K562 (cell line): ENCODE data around the gene ATP2B1. TPM values are rescaled to one million over a fixed set of nuclear protein-coding genes. Genes with fewer than 3 reads are reported as not detected.
A peak's percentile ranks its signal among the peaks of the same experiment; 100 is the strongest.

ENCODE experiments used
- ATAC-seq: fragments of 200-7000 bp; cut with Tn5 transposase; 3 replicates; pipeline ENCODE4 v1.9.1; 2020; ENCODE audit warnings: moderate library complexity
- BruUV-seq: library from RNA; stranded (reverse); fragments of 400-500 nt; replicated peaks from 2 replicates; lab custom pipeline; 2021; lab: Mats Ljungman, UMichigan
- CTCF ChIA-PET: fragments of 300-600 bp; formaldehyde crosslinking; extraction: SDS; loops from one replicate; lab custom pipeline; 2021; ENCODE audit warnings: low intra/inter-chr PET ratio; lab: Yijun Ruan, JAX
- POLR2A ChIA-PET: fragments of 300-600, 350-650 bp; sonication (Branson Sonifier 250); formaldehyde crosslinking; extraction: SDS; loops from one replicate; lab custom pipeline; 2021; ENCODE audit warnings: antibody characterized with exemption, inconsistent platforms; lab: Yijun Ruan, JAX
- DNase-seq, 4 experiments: peaks; one replicate each; pipeline versions ENCODE4 v3.0.0 to v3.0.0-alpha.2; 2011 to 2018; ENCODE audit warnings: low spot score in 3 of 4, mixed read lengths in 3 of 4; ENCODE audit errors: extremely low read depth in 1 of 4
- FAIRE-seq: peaks from 2 replicates; lab custom pipeline; 2011; peaks lifted over from hg19 to GRCh38; lab: Jason Lieb, UNC
- H2AFZ ChIP-seq: 2 replicates; pipeline ENCODE4 v1.6.0; 2011; ENCODE audit warnings: low read depth, low read length, control low read depth, inconsistent platforms
- H3K27ac ChIP-seq: fragments of 200-600 bp; 3 replicates; pipeline ENCODE4 v1.8.0; 2011; ENCODE audit warnings: low read depth, mild to moderate bottlenecking, control low read depth, inconsistent platforms, low read length, moderate library complexity, mixed read lengths; ENCODE audit errors: extremely low read depth
- H3K27me3 ChIP-seq, 2 experiments: fragments of 300-600 bp in 1 of 2; 2 replicates in 1 of 2; 3 replicates in 1 of 2; pipeline versions ENCODE4 v1.6.0 to v1.8.0; 2011; ENCODE audit warnings: inconsistent platforms in 2 of 2, low read length in 2 of 2, mild to moderate bottlenecking in 1 of 2, mixed read lengths in 1 of 2, moderate library complexity in 1 of 2; ENCODE audit not compliant: control insufficient read depth in 2 of 2, insufficient read depth in 2 of 2
- H3K36me3 ChIP-seq: fragments of 300-600 bp; 3 replicates; pipeline ENCODE4 v1.8.0; 2011; ENCODE audit warnings: mild to moderate bottlenecking, low read length, inconsistent platforms; ENCODE audit not compliant: control insufficient read depth, insufficient read depth
- H3K4me1 ChIP-seq, 2 experiments: fragments of 200-600 bp in 1 of 2; replicated peaks in 1 of 2; 2 replicates in 1 of 2; 3 replicates in 1 of 2; pipeline versions ENCODE4 v1.5.1 to v1.8.0; 2011; ENCODE audit warnings: inconsistent platforms in 2 of 2, low read length in 2 of 2, mild to moderate bottlenecking in 1 of 2, mixed read lengths in 1 of 2, moderate library complexity in 1 of 2; ENCODE audit not compliant: control insufficient read depth in 2 of 2, insufficient read depth in 2 of 2
- H3K4me2 ChIP-seq: 2 replicates; pipeline ENCODE4 v1.6.1; 2011; ENCODE audit warnings: low read length, control low read depth, inconsistent platforms, mixed read lengths; ENCODE audit not compliant: insufficient read depth
- H3K4me3 ChIP-seq: fragments of 200-600 bp; sonication (generic), shearing (Covaris generic); 2 replicates; pipeline ENCODE4 v1.5.1; 2016; ENCODE audit warnings: control low read depth, inconsistent platforms
- H3K79me2 ChIP-seq: fragments of 200-600 bp; 3 replicates; pipeline ENCODE4 v1.8.0; 2011; ENCODE audit warnings: low read length, inconsistent platforms; ENCODE audit not compliant: control insufficient read depth, insufficient read depth
- H3K9ac ChIP-seq, 2 experiments: 2 replicates each; pipeline versions ENCODE4 v1.6.0 to v1.6.1; 2011; ENCODE audit warnings: low read depth in 2 of 2, low read length in 2 of 2, control low read depth in 1 of 2, inconsistent platforms in 1 of 2, mild to moderate bottlenecking in 1 of 2, mixed read lengths in 1 of 2; ENCODE audit not compliant: insufficient read depth in 1 of 2
- H3K9me1 ChIP-seq: one replicate; pipeline ENCODE4 v1.6.0; 2011; ENCODE audit warnings: inconsistent platforms, mild to moderate bottlenecking, low read length, moderate library complexity; ENCODE audit not compliant: control insufficient read depth, insufficient read depth
- H3K9me3 ChIP-seq: replicated peaks from 2 replicates; pipeline ENCODE4 v1.5.1; 2011; ENCODE audit warnings: low read depth, low read length, inconsistent platforms; ENCODE audit not compliant: control insufficient read depth, insufficient read depth
- H4K20me1 ChIP-seq: replicated peaks from 2 replicates; pipeline ENCODE4 v1.6.1; 2011; ENCODE audit warnings: low read length, inconsistent platforms, mixed read lengths; ENCODE audit not compliant: control insufficient read depth, insufficient read depth
- ATF1 ChIP-seq, 2 experiments: fragments of 450-650 bp in 1 of 2; IDR thresholded peaks; 2 replicates each; pipeline ENCODE4 v1.6.1; 2016; ENCODE audit warnings: missing compliant biosample characterization in 1 of 2, missing genetic modification characterization in 1 of 2
- CEBPB ChIP-seq: fragments of 450-650 bp; IDR thresholded peaks from 2 replicates; pipeline ENCODE4 v1.6.1; 2016; ENCODE audit warnings: missing genetic modification characterization, missing compliant biosample characterization
- CHAMP1 ChIP-seq: fragments of 450-650 bp; IDR thresholded peaks from 2 replicates; pipeline ENCODE4 v1.6.1; 2016; ENCODE audit warnings: mild to moderate bottlenecking
- DPF2 ChIP-seq: fragments of 450-650 bp; IDR thresholded peaks from 2 replicates; pipeline ENCODE4 v1.6.1; 2016
- FOXA3 ChIP-seq, 2 experiments: fragments of 450-650 bp in 1 of 2; sonication (generic) in 1 of 2; formaldehyde crosslinking; IDR thresholded peaks in 1 of 2; conservative IDR thresholded peaks in 1 of 2; 2 replicates each; pipeline versions ENCODE4 v1.4.0 to v1.8.0; 2020 to 2022; ENCODE audit warnings: mild to moderate bottlenecking in 2 of 2, missing genetic modification reagents in 1 of 2
- KDM1A ChIP-seq, 2 experiments: fragments of 450-650 bp; IDR thresholded peaks; 2 replicates each; pipeline ENCODE4 v1.6.1; 2016; ENCODE audit warnings: mild to moderate bottlenecking in 2 of 2
- RBM15 ChIP-seq: fragments of 200-400 bp; formaldehyde crosslinking; IDR thresholded peaks from 2 replicates; pipeline ENCODE4 v1.6.1; 2018; ENCODE audit warnings: mild to moderate bottlenecking, low read length, moderate library complexity; ENCODE audit not compliant: insufficient read depth
- RNF2 ChIP-seq: sonication (generic); IDR thresholded peaks from 2 replicates; pipeline ENCODE4 v1.6.1; 2016
- SMARCB1 ChIP-seq: IDR thresholded peaks from 2 replicates; pipeline ENCODE4 v1.6.1; 2011; ENCODE audit warnings: improper control_type of control experiment, low read depth; ENCODE audit not compliant: insufficient read length
- SRF ChIP-seq, 2 experiments: fragments of 250-450, 450-650 bp in 1 of 2; sonication (Bioruptor Pico) in 1 of 2; sonication (generic) in 1 of 2; formaldehyde crosslinking; IDR thresholded peaks; 2 replicates each; pipeline versions ENCODE4 v1.5.0 to v1.5.1; 2020 to 2022; ENCODE audit warnings: mild to moderate bottlenecking in 1 of 2, missing genetic modification reagents in 1 of 2
- ZEB2 ChIP-seq: fragments of 450-650 bp; IDR thresholded peaks from 2 replicates; pipeline ENCODE4 v1.6.1; 2016
- ZNF197 ChIP-seq: fragments of 200-800 bp; sonication (Bioruptor generic); IDR thresholded peaks from 2 replicates; pipeline ENCODE4 v1.6.1; 2016; ENCODE audit warnings: low read depth, missing genetic modification characterization, missing compliant biosample characterization
- ZNF589 ChIP-seq: fragments of 200-800 bp; sonication (Bioruptor generic); IDR thresholded peaks from 2 replicates; pipeline ENCODE4 v1.6.1; 2016; ENCODE audit warnings: low read depth, missing genetic modification characterization, missing compliant biosample characterization
- WGBS: fragments of 100-300 bp; shearing (Covaris generic); methylation state at CpG from one replicate; pipeline ENCODE4 v1.1.6; 2016; ENCODE audit warnings: low coverage, mixed read lengths; ENCODE audit not compliant: insufficient coverage; ENCODE audit errors: missing lambda C conversion rate; 5-methylcytosine and 5-hydroxymethylcytosine counted together
- in situ Hi-C: fragments of 300-500 bp; cut with MboI; formaldehyde crosslinking; loops from 4 replicates; pipeline ENCODE4 v1.15.0; 2018; ENCODE audit warnings: inconsistent platforms, mixed read lengths
- intact Hi-C: fragments of 100-400 bp; cut with micrococcal nuclease; formaldehyde crosslinking; loops from 2 replicates; pipeline ENCODE4 v1.14.2; 2022
- polyA plus RNA-seq, 8 experiments: library from polyadenylated mRNA; depleted of rRNA in 4 of 8; stranded (reverse) in 5 of 8; unstranded in 3 of 8; fragments of >200 nt; fragmentation: Nextera tagmentation in 2 of 8; fragmentation: Illumina TruSeq in 1 of 8; extraction: Ambion mirVana in 2 of 8; extraction: Trizol in 1 of 8; gene quantifications; 2 replicates each; pipeline versions ENCODE4 v1.2.1 to v1.2.3, GENCODE V29; 2011 to 2014; ENCODE audit warnings: inconsistent platforms in 1 of 8, missing spikeins in 1 of 8
- total RNA-seq, 7 experiments: library from RNA; depleted of rRNA in 6 of 7; stranded (reverse); fragments of >200 nt in 6 of 7; fragmentation: Illumina TruSeq in 2 of 7; extraction: Trizol in 2 of 7; gene quantifications; 2 replicates each; pipeline versions ENCODE4 v1.2.1 to v1.2.3, GENCODE V29; 2011 to 2021; ENCODE audit warnings: low replicate concordance in 1 of 7
- TF ChIP-seq, protein P1 (sequence below), 2 experiments: IDR thresholded peaks in 1 of 2; conservative IDR thresholded peaks in 1 of 2; 2 replicates each; pipeline ENCODE4 v1.6.1; 2016; ENCODE audit warnings: low read depth in 2 of 2, mild to moderate bottlenecking in 1 of 2, missing compliant biosample characterization in 1 of 2, missing genetic modification characterization in 1 of 2, moderate library complexity in 1 of 2
- TF ChIP-seq, protein P2 (sequence below): fragments of 450-650 bp; IDR thresholded peaks from 2 replicates; pipeline ENCODE4 v1.6.1; 2016; ENCODE audit warnings: low read depth, mild to moderate bottlenecking, moderate library complexity

The ATP2B1 gene
- total and polyA plus RNA-seq, 9 of the 15 experiments (the other 6 are each of a cell fraction or from before 2014, with no cell fraction given), result 8.6 to 39.0 (median 27.8) TPM

- Histone ChIP-seq H3K4me2 (no peak overlapping the region), H3K4me3 (no peak overlapping the region), H3K9me1 (no peaks in the 10 kb centered on the region), H3K4me1 (peaks cover 0 to 16% of the 10 kb centered on the region in 2 experiments; a peak in 3 of 5 replicates), H2AFZ (no peak overlapping the region), H3K36me3 (no peaks in the 10 kb centered on the region), H3K9me3 (no peaks in the 10 kb centered on the region), H3K27ac (peak overlapping the region; percentile 71; the same call in 2 of the 3 replicates), H3K79me2 (no peaks in the 10 kb centered on the region), H3K9ac (peak overlapping the region in 1 of 2 experiments; percentile 26; a peak in 1 of 4 replicates), H4K20me1 (no peaks in the 10 kb centered on the region), H3K27me3 (no peaks in the 10 kb centered on the region)
- in situ Hi-C loops, result no loop called here
- DNase-seq (peak; percentile 41 to 81 (median 56)), ATAC-seq (peak; percentile 94), FAIRE-seq (peak; percentile 54)
- BruUV-seq, result no TSS peak
- intact Hi-C loops, result no loop called here
- ChIA-PET POLR2A (interaction anchor here (0.5 kb wide), 1 partner anchor 112 kb away, joined by 3 read pairs; no protein-coding TSS in a partner anchor), CTCF (no interaction called here)
- WGBS, result 9% methylated on average over 5 of the region's 5 CpGs
- peak; percentile 12 to 73; a peak in 3 of 4 replicates for TF ChIP-seq FOXA3 (CRISPR knock-in tag; conservative IDR thresholded peaks at IDR 0.05 in 1 of 2, IDR thresholded peaks at IDR 0.05 in 1 of 2)
- no peak for TF ChIP-seq SRF (CRISPR knock-in tag; IDR thresholded peaks at IDR 0.05)
- TF ChIP-seq ZEB2, result peak; percentile 60; the same call in 1 of the 2 replicates
- TF ChIP-seq KDM1A (IDR thresholded peaks at IDR 0.05), result peak; percentile 98
- peak; percentile 92 for TF ChIP-seq SMARCB1
- TF ChIP-seq CHAMP1, result no peak
- no peak for TF ChIP-seq RBM15
- TF ChIP-seq, protein P1, sequence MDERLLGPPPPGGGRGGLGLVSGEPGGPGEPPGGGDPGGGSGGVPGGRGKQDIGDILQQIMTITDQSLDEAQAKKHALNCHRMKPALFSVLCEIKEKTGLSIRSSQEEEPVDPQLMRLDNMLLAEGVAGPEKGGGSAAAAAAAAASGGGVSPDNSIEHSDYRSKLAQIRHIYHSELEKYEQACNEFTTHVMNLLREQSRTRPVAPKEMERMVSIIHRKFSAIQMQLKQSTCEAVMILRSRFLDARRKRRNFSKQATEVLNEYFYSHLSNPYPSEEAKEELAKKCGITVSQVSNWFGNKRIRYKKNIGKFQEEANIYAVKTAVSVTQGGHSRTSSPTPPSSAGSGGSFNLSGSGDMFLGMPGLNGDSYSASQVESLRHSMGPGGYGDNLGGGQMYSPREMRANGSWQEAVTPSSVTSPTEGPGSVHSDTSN (CRISPR knock-in tag; IDR thresholded peaks at IDR 0.05; ENCODE audit: low read depth), result no peak
- TF ChIP-seq, protein P1 (tag; conservative IDR thresholded peaks at IDR 0.05; ENCODE audit: low read depth), result peak; percentile 62
- peak; percentile 99 for TF ChIP-seq CEBPB
- TF ChIP-seq, protein P2, sequence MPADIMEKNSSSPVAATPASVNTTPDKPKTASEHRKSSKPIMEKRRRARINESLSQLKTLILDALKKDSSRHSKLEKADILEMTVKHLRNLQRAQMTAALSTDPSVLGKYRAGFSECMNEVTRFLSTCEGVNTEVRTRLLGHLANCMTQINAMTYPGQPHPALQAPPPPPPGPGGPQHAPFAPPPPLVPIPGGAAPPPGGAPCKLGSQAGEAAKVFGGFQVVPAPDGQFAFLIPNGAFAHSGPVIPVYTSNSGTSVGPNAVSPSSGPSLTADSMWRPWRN, result peak; percentile 69
- TF ChIP-seq ZNF589 (CRISPR knock-in tag), result peak; percentile 83
- TF ChIP-seq ATF1 (CRISPR knock-in tag; IDR thresholded peaks at IDR 0.05), result no peak
- TF ChIP-seq ATF1 (tag; IDR thresholded peaks at IDR 0.05), result peak; percentile 72
- peak; percentile 56 for TF ChIP-seq ZNF197
- TF ChIP-seq DPF2, result peak; percentile 93
- peak; percentile 50; the same call in 1 of the 2 replicates for TF ChIP-seq RNF2
These were observed 48.2 kb upstream of the ATP2B1 start for GRCh38 chr12:89756585-89757398.
